DND-41 (cell line): ENCODE results near the gene GUCA2A.

Experiments
- CTCF ChIP-seq: IDR thresholded peaks from 2 replicates; pipeline ENCODE4 v1.5.1; 2012; ENCODE audit warnings: borderline replicate concordance, low read length, moderate library complexity, mild to moderate bottlenecking; ENCODE audit not compliant: poor library complexity, severe bottlenecking; ENCODE audit errors: extremely low read depth
- EZH2 ChIP-seq: IDR thresholded peaks from 3 replicates; pipeline ENCODE4 v1.6.1; 2012; ENCODE audit warnings: borderline replicate concordance, low read depth, mild to moderate bottlenecking, moderate library complexity, low read length, inconsistent platforms; ENCODE audit not compliant: severe bottlenecking

- TF ChIP-seq EZH2 (no peak), CTCF (no peak)
These were observed 29.1 kb downstream of the GUCA2A start for GRCh38 chr1:42135426-42135825.
